CD4-positive, CD25-positive, alpha-beta regulatory T cell (primary cell): ENCODE data around the gene PRLR. TPM values are rescaled to one million over a fixed set of nuclear protein-coding genes. Genes with fewer than 3 reads are reported as not detected.
A peak's percentile ranks its signal among the peaks of the same experiment; 100 is the strongest.

Source experiments
- ATAC-seq, 2 donors: fragments of 150-1000 bp; cut with Tn5 transposase; one replicate each; pipeline ENCODE4 v1.10.0; 2021; ENCODE audit warnings: low read depth in 2 of 2, moderate number of reproducible peaks in 2 of 2, moderate library complexity in 1 of 2
- DNase-seq, 3 donors: peaks; one replicate each; pipeline versions ENCODE4 v3.0.0 to v3.0.0-alpha.2; 2012 to 2022; ENCODE audit warnings: mixed read lengths in 1 of 3
- H3K27ac ChIP-seq: one replicate; pipeline ENCODE4 v1.7.0; 2013; ENCODE audit warnings: mild to moderate bottlenecking, low read length; ENCODE audit not compliant: insufficient read depth, poor library complexity, severe bottlenecking
- H3K27me3 ChIP-seq: one replicate; pipeline ENCODE4 v1.7.0; 2013; ENCODE audit warnings: low read length; ENCODE audit not compliant: control insufficient read depth, insufficient read depth
- H3K36me3 ChIP-seq: one replicate; pipeline ENCODE4 v1.7.0; 2013; ENCODE audit warnings: mild to moderate bottlenecking, low read length, moderate library complexity; ENCODE audit not compliant: control insufficient read depth, insufficient read depth
- H3K4me1 ChIP-seq: 2 replicates; pipeline ENCODE4 v1.7.0; 2013; ENCODE audit warnings: mild to moderate bottlenecking, low read length; ENCODE audit not compliant: insufficient read depth, control insufficient read depth, poor library complexity, severe bottlenecking
- H3K4me3 ChIP-seq: one replicate; pipeline ENCODE4 v1.7.0; 2013; ENCODE audit warnings: low read depth, mild to moderate bottlenecking, low read length, moderate library complexity
- H3K9me3 ChIP-seq, 2 experiments: 1 replicate in 1 of 2; 2 replicates in 1 of 2; pipeline ENCODE4 v1.7.0; 2013; ENCODE audit warnings: low read length in 2 of 2, mild to moderate bottlenecking in 1 of 2, moderate library complexity in 1 of 2; ENCODE audit not compliant: control insufficient read depth in 2 of 2
- H3K27ac Mint-ChIP-seq, 3 donors: one replicate each; pipeline ENCODE4 v1.8.0; 2020 to 2022; ENCODE audit warnings: mild to moderate bottlenecking in 3 of 3, mixed read lengths in 3 of 3, moderate library complexity in 2 of 3
- H3K27me3 Mint-ChIP-seq: one replicate; pipeline ENCODE4 v1.8.0; 2022; ENCODE audit warnings: mild to moderate bottlenecking, mixed read lengths
- H3K36me3 Mint-ChIP-seq: one replicate; pipeline ENCODE4 v1.8.0; 2020; ENCODE audit warnings: mixed read lengths
- H3K4me1 Mint-ChIP-seq, 4 donors: one replicate each; pipeline ENCODE4 v1.8.0; 2020 to 2022; ENCODE audit warnings: mixed read lengths in 4 of 4, mild to moderate bottlenecking in 1 of 4
- H3K4me3 Mint-ChIP-seq, 4 donors: one replicate each; pipeline ENCODE4 v1.8.0; 2020 to 2022; ENCODE audit warnings: mild to moderate bottlenecking in 4 of 4, mixed read lengths in 4 of 4, moderate library complexity in 3 of 4
- H3K9me3 Mint-ChIP-seq, 7 donors: one replicate each; pipeline ENCODE4 v1.8.0; 2020 to 2022; ENCODE audit warnings: mixed read lengths in 7 of 7, mild to moderate bottlenecking in 3 of 7, moderate library complexity in 2 of 7
- polyA plus RNA-seq, 4 donors: library from polyadenylated mRNA; unstranded; fragments of 300-500 nt; fragmentation: Illumina TruSeq; gene quantifications; one replicate each; pipeline ENCODE4 v1.2.3, GENCODE V29; 2021
- total RNA-seq: library from RNA; stranded (reverse); gene quantifications from one replicate; pipeline ENCODE4 v1.2.3, GENCODE V29; 2022

The PRLR gene
- total and polyA plus RNA-seq, 5 donors from 2014 or later, result not detected

- no peaks in the 10 kb centered on the region for H3K36me3 ChIP-seq
- ATAC-seq, result no peak
- no peaks in the 10 kb centered on the region for H3K9me3 ChIP-seq
- Mint-ChIP-seq H3K27ac (no peak overlapping the region), H3K4me1 (no peaks in the 10 kb centered on the region), H3K27me3 (peaks cover 8% of the 10 kb centered on the region), H3K36me3 (no peaks in the 10 kb centered on the region), H3K4me3 (no peak overlapping the region), H3K9me3 (peaks cover 0 to 1% (median 0%) of the 10 kb centered on the region in 7 donors)
- H3K27ac ChIP-seq, result no peak overlapping the region
- H3K4me3 ChIP-seq, result no peak overlapping the region
- no peak for DNase-seq
- no peaks in the 10 kb centered on the region for H3K4me1 ChIP-seq
- H3K27me3 ChIP-seq, result peaks cover 5% of the 10 kb centered on the region
Measured at GRCh38 chr5:35010676-35011075, 219.6 kb downstream of the PRLR start.

DNA sequence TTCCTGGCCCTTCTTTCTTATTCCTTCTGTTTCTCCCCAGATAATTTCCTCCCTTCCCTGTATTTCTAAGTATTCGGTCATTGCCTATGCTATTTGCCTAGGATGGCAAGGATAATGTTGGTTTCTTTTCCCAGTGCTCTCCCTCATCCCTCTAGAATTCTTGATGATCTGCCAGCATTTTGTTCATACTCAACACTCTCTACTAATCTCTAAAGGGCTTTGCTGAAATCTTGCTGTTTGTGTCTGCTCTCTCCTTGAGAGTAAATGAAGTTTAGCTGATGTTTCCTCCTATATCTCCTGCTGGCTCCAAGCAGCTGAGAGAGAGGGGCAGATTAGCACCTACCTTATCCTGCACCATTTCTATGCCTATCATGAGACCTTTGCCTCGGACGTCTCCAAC is 220.6 kb downstream of the PRLR start:
- Histone ChIP-seq H3K9me3 (no peaks in the 10 kb centered on the region), H3K4me3 (no peak overlapping the region), H3K27me3 (peaks cover 5% of the 10 kb centered on the region), H3K36me3 (no peaks in the 10 kb centered on the region), H3K4me1 (no peaks in the 10 kb centered on the region), H3K27ac (no peak overlapping the region)
- Mint-ChIP-seq H3K4me1 (no peaks in the 10 kb centered on the region), H3K9me3 (peaks cover 0 to 1% (median 0%) of the 10 kb centered on the region in 7 donors), H3K36me3 (no peaks in the 10 kb centered on the region), H3K27me3 (peaks cover 12% of the 10 kb centered on the region), H3K4me3 (no peak overlapping the region), H3K27ac (no peak overlapping the region)
- ATAC-seq (no peak), DNase-seq (no peak)

- Mint-ChIP-seq H3K4me1 (no peaks in the 10 kb centered on the region), H3K27ac (no peak overlapping the region), H3K4me3 (no peak overlapping the region), H3K27me3 (peaks cover 15% of the 10 kb centered on the region), H3K9me3 (peaks cover 0 to 1% (median 0%) of the 10 kb centered on the region in 7 donors), H3K36me3 (no peaks in the 10 kb centered on the region)
- H3K27ac ChIP-seq, result no peak overlapping the region
- no peaks in the 10 kb centered on the region for H3K9me3 ChIP-seq
- H3K4me3 ChIP-seq, result no peak overlapping the region
- peaks cover 5% of the 10 kb centered on the region for H3K27me3 ChIP-seq
- no peak for DNase-seq
- no peaks in the 10 kb centered on the region for H3K4me1 ChIP-seq
- ATAC-seq, result no peak
- H3K36me3 ChIP-seq, result no peaks in the 10 kb centered on the region
Measured at GRCh38 chr5:35009019-35009418, 221.3 kb downstream of the PRLR start.

DNA sequence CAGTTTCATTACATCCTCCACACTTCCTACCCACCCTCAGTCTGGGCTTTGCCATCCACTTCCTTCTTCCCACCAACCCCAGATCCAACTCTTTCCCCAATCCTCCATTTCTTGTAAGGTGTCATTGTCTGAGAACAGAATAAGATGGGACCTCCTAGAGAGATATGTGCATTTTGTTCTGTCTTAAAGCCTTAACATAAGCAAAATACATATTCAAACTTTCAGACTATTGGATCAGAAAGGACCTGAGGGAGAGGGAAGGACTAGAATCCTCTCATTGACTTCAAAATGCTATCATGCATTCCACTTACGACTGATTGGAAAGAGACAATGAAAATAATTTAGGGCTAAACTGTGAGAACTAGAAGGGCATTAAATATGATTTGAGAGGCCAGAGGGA is 225.5 kb downstream of the PRLR start:
- no peak overlapping the region for H3K27ac ChIP-seq
- Mint-ChIP-seq H3K36me3 (no peaks in the 10 kb centered on the region), H3K27me3 (peaks cover 21% of the 10 kb centered on the region), H3K4me3 (no peak overlapping the region), H3K9me3 (no peaks in the 10 kb centered on the region), H3K27ac (no peak overlapping the region), H3K4me1 (peaks cover 0 to 4% (median 0%) of the 10 kb centered on the region in 4 donors)
- H3K36me3 ChIP-seq, result no peaks in the 10 kb centered on the region
- no peak overlapping the region for H3K4me3 ChIP-seq
- H3K9me3 ChIP-seq, result no peaks in the 10 kb centered on the region
- H3K27me3 ChIP-seq, result peaks cover 5% of the 10 kb centered on the region
- no peaks in the 10 kb centered on the region for H3K4me1 ChIP-seq
- DNase-seq (no peak), ATAC-seq (no peak)

- Histone ChIP-seq H3K4me1 (no peaks in the 10 kb centered on the region), H3K27me3 (peaks cover 5% of the 10 kb centered on the region), H3K27ac (no peak overlapping the region), H3K4me3 (no peak overlapping the region), H3K36me3 (no peaks in the 10 kb centered on the region), H3K9me3 (no peaks in the 10 kb centered on the region)
- H3K27ac Mint-ChIP-seq, result no peak overlapping the region
- DNase-seq (no peak), ATAC-seq (no peak)
- H3K9me3 Mint-ChIP-seq, result no peaks in the 10 kb centered on the region
- H3K4me1 Mint-ChIP-seq, result peaks cover 0 to 4% (median 0%) of the 10 kb centered on the region in 4 donors
- H3K27me3 Mint-ChIP-seq, result peaks cover 16% of the 10 kb centered on the region
- H3K36me3 Mint-ChIP-seq, result no peaks in the 10 kb centered on the region
- H3K4me3 Mint-ChIP-seq, result no peak overlapping the region
Measured at GRCh38 chr5:35004200-35004599, 226.1 kb downstream of the PRLR start.

- H3K4me1 Mint-ChIP-seq, result peaks cover 0 to 4% (median 0%) of the 10 kb centered on the region in 4 donors
- peak; percentile 1 to 51 (median 22) for DNase-seq
- H3K4me1 ChIP-seq, result no peaks in the 10 kb centered on the region
- no peaks in the 10 kb centered on the region for H3K27me3 ChIP-seq
- H3K4me3 Mint-ChIP-seq, result no peak overlapping the region
- no peaks in the 10 kb centered on the region for H3K9me3 Mint-ChIP-seq
- no peaks in the 10 kb centered on the region for H3K36me3 Mint-ChIP-seq
- no peak overlapping the region for H3K27ac ChIP-seq
- ATAC-seq, result no peak
- H3K4me3 ChIP-seq, result no peak overlapping the region
- H3K36me3 ChIP-seq, result no peaks in the 10 kb centered on the region
- no peaks in the 10 kb centered on the region for H3K9me3 ChIP-seq
- H3K27me3 Mint-ChIP-seq, result peaks cover 16% of the 10 kb centered on the region
- peak overlapping the region in 1 of 3 donors; percentile 25 for H3K27ac Mint-ChIP-seq
Measured at GRCh38 chr5:35003018-35003957, 227.0 kb downstream of the PRLR start.

- H3K27me3 Mint-ChIP-seq, result peaks cover 16% of the 10 kb centered on the region
- H3K36me3 Mint-ChIP-seq, result no peaks in the 10 kb centered on the region
- H3K4me1 ChIP-seq, result no peaks in the 10 kb centered on the region
Measured at GRCh38 chr5:35002459-35002858, 227.8 kb downstream of the PRLR start.

DNA sequence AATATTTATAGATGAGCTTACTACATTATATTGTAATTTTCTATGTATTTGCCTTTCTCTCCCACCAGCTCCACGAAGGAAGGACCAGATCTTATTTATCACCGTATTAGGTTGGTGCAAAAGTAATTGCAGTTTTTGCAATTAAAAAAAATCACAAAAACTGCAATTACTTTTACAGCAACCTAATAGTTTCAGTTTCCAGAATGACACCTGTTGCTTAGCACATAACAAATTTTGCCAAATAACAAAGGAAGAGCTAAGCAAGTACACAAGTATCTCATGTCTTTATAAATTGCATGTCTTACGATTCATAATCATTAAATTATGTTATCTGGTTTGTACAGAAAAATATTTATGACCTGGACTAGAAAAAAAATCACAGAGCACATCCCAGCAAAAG is 228.4 kb downstream of the PRLR start:
- peaks cover 0 to 4% (median 0%) of the 10 kb centered on the region in 4 donors for H3K4me1 Mint-ChIP-seq
- H3K9me3 Mint-ChIP-seq, result no peaks in the 10 kb centered on the region
- Histone ChIP-seq H3K4me1 (no peaks in the 10 kb centered on the region), H3K9me3 (no peaks in the 10 kb centered on the region), H3K36me3 (no peaks in the 10 kb centered on the region), H3K4me3 (no peak overlapping the region), H3K27ac (no peak overlapping the region), H3K27me3 (no peaks in the 10 kb centered on the region)
- no peak overlapping the region for H3K4me3 Mint-ChIP-seq
- peaks cover 16% of the 10 kb centered on the region for H3K27me3 Mint-ChIP-seq
- H3K27ac Mint-ChIP-seq, result no peak overlapping the region
- DNase-seq (no peak), ATAC-seq (no peak)
- no peaks in the 10 kb centered on the region for H3K36me3 Mint-ChIP-seq

More at GRCh38 chr5:35002459-35002858, 227.8 kb downstream of the PRLR start:
- ATAC-seq (no peak), DNase-seq (no peak)
- peaks cover 0 to 4% (median 0%) of the 10 kb centered on the region in 4 donors for H3K4me1 Mint-ChIP-seq
- no peaks in the 10 kb centered on the region for H3K9me3 Mint-ChIP-seq
- Histone ChIP-seq H3K4me3 (no peak overlapping the region), H3K36me3 (no peaks in the 10 kb centered on the region), H3K9me3 (no peaks in the 10 kb centered on the region), H3K27ac (no peak overlapping the region), H3K27me3 (no peaks in the 10 kb centered on the region)
- H3K4me3 Mint-ChIP-seq, result no peak overlapping the region
- H3K27ac Mint-ChIP-seq, result peak overlapping the region in 1 of 3 donors; percentile 25
